Ishikawa (cell line): ENCODE measurements around the gene CSNK2A2.

Experiments used
- CEBPB ChIP-seq: IDR thresholded peaks from 2 replicates; pipeline ENCODE4 v1.6.1; 2012
- CREB1 ChIP-seq: IDR thresholded peaks from 2 replicates; pipeline ENCODE4 v1.6.1; 2012; ENCODE audit warnings: low read depth
- EGR1 ChIP-seq: IDR thresholded peaks from 2 replicates; pipeline ENCODE4 v1.6.1; 2012
- EP300 ChIP-seq: IDR thresholded peaks from 2 replicates; pipeline ENCODE4 v1.6.1; 2012; ENCODE audit warnings: borderline replicate concordance
- FOXM1 ChIP-seq: IDR thresholded peaks from 2 replicates; pipeline ENCODE4 v1.6.1; 2012; ENCODE audit warnings: low read depth, borderline replicate concordance
- NFIC ChIP-seq: IDR thresholded peaks from 2 replicates; pipeline ENCODE4 v1.6.1; 2012
- RAD21 ChIP-seq: IDR thresholded peaks from 2 replicates; pipeline ENCODE4 v1.6.1; 2012; ENCODE audit warnings: low read depth
- TAF1 ChIP-seq: IDR thresholded peaks from 2 replicates; pipeline ENCODE4 v1.6.1; 2012; ENCODE audit warnings: low read depth, mild to moderate bottlenecking
- TCF12 ChIP-seq: IDR thresholded peaks from 2 replicates; pipeline ENCODE4 v1.6.1; 2012; ENCODE audit warnings: low read depth
- TEAD4 ChIP-seq: IDR thresholded peaks from 2 replicates; pipeline ENCODE4 v1.6.1; 2012
- YY1 ChIP-seq: IDR thresholded peaks from 2 replicates; pipeline ENCODE4 v1.6.1; 2012; ENCODE audit warnings: low read depth
- ZBTB7A ChIP-seq: IDR thresholded peaks from 2 replicates; pipeline ENCODE4 v1.6.1; 2012; ENCODE audit warnings: low read depth
- TF ChIP-seq, protein P1 (sequence below): IDR thresholded peaks from 2 replicates; pipeline ENCODE4 v1.6.1; 2012; ENCODE audit warnings: low read depth, mild to moderate bottlenecking
- TF ChIP-seq, protein P2 (sequence below): IDR thresholded peaks from 2 replicates; pipeline ENCODE4 v1.6.1; 2012
- TF ChIP-seq, protein P3 (sequence below): IDR thresholded peaks from 2 replicates; pipeline ENCODE4 v1.6.1; 2012

CSNK2A2 gene

DNA sequence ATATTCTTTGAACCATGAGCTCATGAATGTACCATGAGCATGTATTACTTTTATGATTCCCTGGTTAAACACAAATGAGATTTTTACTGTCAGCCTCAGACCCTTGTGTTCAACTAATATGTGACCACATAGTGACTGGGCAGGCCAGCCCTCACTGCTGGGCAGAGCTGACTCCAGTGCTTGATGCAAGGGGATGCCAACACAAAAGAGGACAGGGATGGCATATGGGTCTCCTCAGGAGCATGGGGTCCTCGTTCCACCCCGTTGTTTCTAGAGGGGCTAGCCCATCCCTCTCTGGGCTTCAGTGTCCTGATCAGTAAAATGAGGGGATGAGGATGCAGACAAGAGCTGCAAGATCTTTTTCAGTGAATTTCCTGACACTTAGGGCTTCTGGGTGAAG, 88.0 kb downstream of the CSNK2A2 start:
- TF ChIP-seq NFIC (no peak), CEBPB (no peak), CREB1 (no peak), FOXM1 (no peak), RAD21 (no peak), TEAD4 (no peak), TCF12 (no peak), ZBTB7A (no peak), YY1 (no peak), EP300 (no peak), TAF1 (no peak), EGR1 (no peak)
- TF ChIP-seq, protein P1, sequence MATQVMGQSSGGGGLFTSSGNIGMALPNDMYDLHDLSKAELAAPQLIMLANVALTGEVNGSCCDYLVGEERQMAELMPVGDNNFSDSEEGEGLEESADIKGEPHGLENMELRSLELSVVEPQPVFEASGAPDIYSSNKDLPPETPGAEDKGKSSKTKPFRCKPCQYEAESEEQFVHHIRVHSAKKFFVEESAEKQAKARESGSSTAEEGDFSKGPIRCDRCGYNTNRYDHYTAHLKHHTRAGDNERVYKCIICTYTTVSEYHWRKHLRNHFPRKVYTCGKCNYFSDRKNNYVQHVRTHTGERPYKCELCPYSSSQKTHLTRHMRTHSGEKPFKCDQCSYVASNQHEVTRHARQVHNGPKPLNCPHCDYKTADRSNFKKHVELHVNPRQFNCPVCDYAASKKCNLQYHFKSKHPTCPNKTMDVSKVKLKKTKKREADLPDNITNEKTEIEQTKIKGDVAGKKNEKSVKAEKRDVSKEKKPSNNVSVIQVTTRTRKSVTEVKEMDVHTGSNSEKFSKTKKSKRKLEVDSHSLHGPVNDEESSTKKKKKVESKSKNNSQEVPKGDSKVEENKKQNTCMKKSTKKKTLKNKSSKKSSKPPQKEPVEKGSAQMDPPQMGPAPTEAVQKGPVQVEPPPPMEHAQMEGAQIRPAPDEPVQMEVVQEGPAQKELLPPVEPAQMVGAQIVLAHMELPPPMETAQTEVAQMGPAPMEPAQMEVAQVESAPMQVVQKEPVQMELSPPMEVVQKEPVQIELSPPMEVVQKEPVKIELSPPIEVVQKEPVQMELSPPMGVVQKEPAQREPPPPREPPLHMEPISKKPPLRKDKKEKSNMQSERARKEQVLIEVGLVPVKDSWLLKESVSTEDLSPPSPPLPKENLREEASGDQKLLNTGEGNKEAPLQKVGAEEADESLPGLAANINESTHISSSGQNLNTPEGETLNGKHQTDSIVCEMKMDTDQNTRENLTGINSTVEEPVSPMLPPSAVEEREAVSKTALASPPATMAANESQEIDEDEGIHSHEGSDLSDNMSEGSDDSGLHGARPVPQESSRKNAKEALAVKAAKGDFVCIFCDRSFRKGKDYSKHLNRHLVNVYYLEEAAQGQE, result no peak
- TF ChIP-seq, protein P2, sequence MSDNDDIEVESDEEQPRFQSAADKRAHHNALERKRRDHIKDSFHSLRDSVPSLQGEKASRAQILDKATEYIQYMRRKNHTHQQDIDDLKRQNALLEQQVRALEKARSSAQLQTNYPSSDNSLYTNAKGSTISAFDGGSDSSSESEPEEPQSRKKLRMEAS, result no peak
- TF ChIP-seq, protein P3, sequence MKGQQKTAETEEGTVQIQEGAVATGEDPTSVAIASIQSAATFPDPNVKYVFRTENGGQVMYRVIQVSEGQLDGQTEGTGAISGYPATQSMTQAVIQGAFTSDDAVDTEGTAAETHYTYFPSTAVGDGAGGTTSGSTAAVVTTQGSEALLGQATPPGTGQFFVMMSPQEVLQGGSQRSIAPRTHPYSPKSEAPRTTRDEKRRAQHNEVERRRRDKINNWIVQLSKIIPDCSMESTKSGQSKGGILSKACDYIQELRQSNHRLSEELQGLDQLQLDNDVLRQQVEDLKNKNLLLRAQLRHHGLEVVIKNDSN, result no peak

- TF ChIP-seq TAF1 (no peak), FOXM1 (no peak), EGR1 (no peak), YY1 (no peak), CREB1 (no peak)
- TF ChIP-seq, protein P2, result no peak
Measured at GRCh38 chr16:58109330-58109729, 88.6 kb downstream of the CSNK2A2 start.
